Testis (tissue), 3 donors: ENCODE measurements around the gene ARPP21. TPM values are rescaled to one million over a fixed set of nuclear protein-coding genes. Genes with fewer than 3 reads are reported as not detected.

Experiments used
- DNase-seq: peaks from one replicate; pipeline ENCODE4 v3.0.0-alpha.2; 2019
- H3K27ac ChIP-seq, 2 donors: fragments of 200-600 bp; sonication (generic); one replicate each; pipeline ENCODE4 v1.5.1; 2019
- H3K27me3 ChIP-seq: fragments of 200-600 bp; sonication (generic); one replicate; pipeline ENCODE4 v1.5.1; 2019
- H3K36me3 ChIP-seq: fragments of 200-600 bp; sonication (generic); one replicate; pipeline ENCODE4 v1.5.1; 2017; ENCODE audit warnings: low read depth; ENCODE audit errors: missing control alignments
- H3K4me1 ChIP-seq: fragments of 200-600 bp; sonication (generic); one replicate; pipeline ENCODE4 v1.5.1; 2019
- H3K4me3 ChIP-seq, 2 donors: fragments of 200-600 bp; sonication (generic); one replicate each; pipeline ENCODE4 v1.5.1; 2017 to 2019
- H3K9me3 ChIP-seq: fragments of 200-600 bp; sonication (generic); one replicate; pipeline ENCODE4 v1.5.1; 2017
- POLR2A ChIP-seq: fragments of 450-650 bp; IDR thresholded peaks from one replicate; pipeline ENCODE4 v1.6.1; 2017; ENCODE audit warnings: antibody characterized with exemption, mild to moderate bottlenecking, moderate library complexity
- WGBS, 2 donors: methylation state at CpG; one replicate each; pipeline ENCODE4 v1.1.5; 2018; 5-methylcytosine and 5-hydroxymethylcytosine counted together
- intact Hi-C: fragments of 100-400 bp; cut with DNase I; formaldehyde crosslinking; loops from one replicate; pipeline ENCODE4 v1.15.1; 2023; ENCODE audit warnings: low total_unique reads
- microRNA-seq, 2 donors: library from miRNA; unstranded; fragments of <30 nt; microRNA quantifications; one replicate each; pipeline ENCODE4, GENCODE V29; 2016; ENCODE audit warnings: borderline number of aligned reads in 2 of 2, borderline replicate concordance in 1 of 2
- polyA plus RNA-seq: library from polyadenylated mRNA; stranded (reverse); fragments of 350-450 nt; fragmentation: Illumina TruSeq; extraction: RNeasy Lipid Tissue Mini Kit (QIAGEN cat#74804); gene quantifications from one replicate; pipeline ENCODE4 v1.2.3, GENCODE V29; 2014; ENCODE audit warnings: low read depth, low replicate concordance; ENCODE audit not compliant: insufficient read depth
- small RNA-seq, 2 donors: library from RNA; depleted of rRNA; stranded (forward); fragments of <200 nt; gene quantifications; one replicate each; pipeline ENCODE3, GENCODE V24; 2016
- total RNA-seq, 2 donors: library from RNA; depleted of rRNA; stranded (reverse); fragments of >200 nt; gene quantifications; one replicate each; pipeline ENCODE4 v1.2.3, GENCODE V29; 2016
- TF ChIP-seq, protein P1 (sequence below), 3 experiments: fragments of 450-650 bp in 2 of 3; fragments of 200-600 bp in 1 of 3; sonication (generic) in 1 of 3; IDR thresholded peaks; one replicate each; pipeline ENCODE4 v1.5.1; 2016 to 2019; ENCODE audit warnings: antibody characterized with exemption in 3 of 3, mild to moderate bottlenecking in 2 of 3, moderate library complexity in 1 of 3

ARPP21 gene
- total and polyA plus RNA-seq, 3 donors from 2014 or later = 0.47 to 1.1 (median 0.87) TPM

DNA sequence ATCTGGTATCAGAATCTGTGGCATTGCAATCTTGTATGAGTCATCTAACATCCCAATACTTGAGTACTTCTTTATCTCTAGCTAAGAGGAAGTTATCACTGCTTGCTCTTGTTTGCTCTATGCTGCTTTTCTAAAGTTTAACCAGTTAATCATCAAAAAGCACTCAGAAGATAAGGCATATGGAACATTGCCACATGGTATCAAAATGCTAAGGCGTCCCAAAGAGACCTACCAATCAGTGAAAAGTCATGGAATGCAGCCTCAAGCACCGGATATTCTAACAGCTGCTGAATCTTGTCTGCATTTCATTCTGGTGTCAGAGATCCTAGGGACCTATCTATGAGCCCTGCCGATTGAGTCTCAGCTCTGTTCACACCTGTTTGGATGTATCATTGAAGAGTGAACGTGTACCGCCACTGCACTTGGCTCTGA, 192.8 kb downstream of the ARPP21 start:
- Histone ChIP-seq H3K36me3 (no peaks in the 10 kb centered on the region), H3K4me3 (no peak overlapping the region), H3K27me3 (no peaks in the 10 kb centered on the region), H3K4me1 (no peaks in the 10 kb centered on the region), H3K9me3 (no peaks in the 10 kb centered on the region), H3K27ac (no peak overlapping the region)
- no peak for DNase-seq
- intact Hi-C loops = no loop called here
- WGBS, 2 donors = 75 to 78% methylated on average over 5 of the region's 5 CpGs
- no peak for TF ChIP-seq POLR2A
- TF ChIP-seq, protein P1, sequence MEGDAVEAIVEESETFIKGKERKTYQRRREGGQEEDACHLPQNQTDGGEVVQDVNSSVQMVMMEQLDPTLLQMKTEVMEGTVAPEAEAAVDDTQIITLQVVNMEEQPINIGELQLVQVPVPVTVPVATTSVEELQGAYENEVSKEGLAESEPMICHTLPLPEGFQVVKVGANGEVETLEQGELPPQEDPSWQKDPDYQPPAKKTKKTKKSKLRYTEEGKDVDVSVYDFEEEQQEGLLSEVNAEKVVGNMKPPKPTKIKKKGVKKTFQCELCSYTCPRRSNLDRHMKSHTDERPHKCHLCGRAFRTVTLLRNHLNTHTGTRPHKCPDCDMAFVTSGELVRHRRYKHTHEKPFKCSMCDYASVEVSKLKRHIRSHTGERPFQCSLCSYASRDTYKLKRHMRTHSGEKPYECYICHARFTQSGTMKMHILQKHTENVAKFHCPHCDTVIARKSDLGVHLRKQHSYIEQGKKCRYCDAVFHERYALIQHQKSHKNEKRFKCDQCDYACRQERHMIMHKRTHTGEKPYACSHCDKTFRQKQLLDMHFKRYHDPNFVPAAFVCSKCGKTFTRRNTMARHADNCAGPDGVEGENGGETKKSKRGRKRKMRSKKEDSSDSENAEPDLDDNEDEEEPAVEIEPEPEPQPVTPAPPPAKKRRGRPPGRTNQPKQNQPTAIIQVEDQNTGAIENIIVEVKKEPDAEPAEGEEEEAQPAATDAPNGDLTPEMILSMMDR (IDR thresholded peaks at IDR 0.05) = no peak

Small RNA genes within 50 kb of the gene (microRNA-seq; reads per million reads assigned to microRNA genes)
- gene MIR128-2 = 1.4 to 4.1 reads per million in 2 donors

Small RNA genes within 50 kb of the gene (small RNA-seq; reads per million reads assigned to genes)
- gene MIR128-2 = 0 to 0.18 reads per million in 2 donors
